ENCODE results near the gene EDIL3.

The EDIL3 gene

DNA sequence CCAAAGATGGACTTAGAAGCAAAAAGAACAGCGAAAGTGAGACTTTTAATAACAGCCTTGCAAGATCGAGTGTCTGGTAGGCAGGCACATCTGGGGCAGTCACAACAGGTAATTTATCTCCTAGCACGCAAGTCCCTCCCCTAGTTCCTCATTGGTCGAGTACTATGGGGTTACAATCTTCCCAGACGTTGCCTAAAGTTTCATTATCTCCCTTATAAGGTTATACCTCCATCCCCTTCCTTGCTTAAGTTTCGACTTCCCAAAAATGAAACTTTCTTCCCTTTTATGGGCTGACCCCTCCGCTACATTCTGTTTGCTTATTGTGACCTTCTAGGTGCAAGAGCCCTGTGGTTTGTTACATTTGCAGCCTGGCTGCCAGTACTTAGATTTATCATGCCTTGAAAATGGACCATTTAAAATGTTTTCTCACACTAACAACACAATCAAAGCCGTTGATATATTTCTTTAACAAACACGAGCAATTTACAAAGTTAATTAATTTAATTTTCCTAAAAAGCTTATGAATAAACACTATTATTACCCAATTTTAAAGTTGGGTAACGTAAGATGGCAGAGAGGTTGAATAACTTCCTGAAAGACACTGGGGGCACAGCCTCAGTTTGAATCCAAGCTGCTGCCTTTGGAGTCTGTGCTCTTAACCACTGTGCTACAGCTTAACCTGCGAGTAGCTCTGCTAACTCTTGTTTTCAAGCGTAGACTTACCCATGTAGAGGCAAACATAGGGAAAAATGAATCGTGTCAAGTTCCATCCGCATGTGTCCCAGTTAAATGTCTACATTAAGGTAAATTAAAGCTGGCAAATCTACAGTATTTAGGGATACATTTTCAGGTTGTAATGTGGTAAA, 91.7 kb downstream of the EDIL3 start:
- no peak for FAIRE-seq

DNA sequence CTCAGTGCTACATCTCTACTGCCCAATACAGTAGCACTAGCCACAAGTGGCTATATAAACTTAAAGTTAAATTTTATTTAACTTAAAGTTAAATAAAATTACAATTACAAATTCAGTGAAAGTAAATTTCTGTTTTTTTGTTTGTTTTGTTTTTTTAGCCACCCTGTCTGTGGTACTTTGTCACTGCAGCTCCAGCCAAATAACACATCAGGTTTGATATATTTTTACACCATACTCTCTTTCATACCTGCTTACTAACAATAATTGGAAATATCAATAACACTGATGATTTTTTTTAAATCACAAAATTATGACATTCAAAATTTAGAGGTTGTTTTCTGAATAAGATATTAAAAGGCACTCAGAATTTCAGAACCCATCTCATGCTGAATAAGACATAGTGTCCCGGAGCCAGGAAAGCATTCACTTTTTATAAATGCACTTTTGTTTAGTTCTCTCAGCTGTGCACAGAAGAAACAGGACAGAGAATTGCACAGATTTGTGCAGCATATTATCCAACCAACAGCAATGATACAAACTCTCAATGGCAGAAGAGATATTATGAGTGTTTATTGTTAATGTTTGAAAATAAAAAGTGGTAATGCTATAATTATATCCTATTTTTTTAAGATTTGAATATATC, 92.6 kb downstream of the EDIL3 start:
- FAIRE-seq: no peak

DNA sequence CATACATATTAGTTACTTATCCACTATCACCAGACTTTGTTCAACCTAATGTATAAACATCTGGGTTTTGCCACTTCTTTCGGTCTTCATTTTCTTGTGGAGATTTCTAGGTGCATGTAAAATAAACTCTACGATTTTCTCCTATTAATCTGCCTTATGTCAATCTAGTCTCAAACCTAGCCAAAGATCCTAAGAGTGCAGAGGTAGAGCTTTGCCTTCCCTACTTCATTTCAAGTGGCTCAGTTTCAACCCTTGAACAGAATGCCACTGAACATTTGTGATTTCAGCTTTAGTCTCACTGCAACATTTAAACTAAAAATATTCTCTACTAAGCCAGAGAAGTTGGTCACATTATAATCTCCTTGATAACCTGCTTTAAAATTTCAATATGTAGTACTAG, 94.0 kb downstream of the EDIL3 start:
- no peak for FAIRE-seq

DNA sequence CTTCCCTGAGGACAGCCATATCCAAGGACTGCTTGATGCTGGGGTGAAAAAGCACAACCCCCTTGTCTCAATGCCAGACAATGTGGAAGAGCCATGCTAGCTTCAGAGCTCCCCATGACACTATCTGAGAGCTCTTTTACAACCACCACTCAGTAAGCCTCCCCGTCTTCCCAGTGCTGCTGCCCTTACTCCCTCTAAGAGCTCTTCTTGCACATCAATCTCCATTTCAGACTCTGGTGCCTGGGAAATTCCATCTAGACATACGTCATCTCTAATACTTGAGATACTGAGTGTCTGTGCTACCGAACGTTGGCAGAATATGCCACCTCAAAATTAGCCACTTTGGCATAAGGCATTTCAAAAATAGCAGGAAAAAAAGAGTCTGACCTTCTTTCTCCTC, 94.5 kb downstream of the EDIL3 start:
- FAIRE-seq: no peak

DNA sequence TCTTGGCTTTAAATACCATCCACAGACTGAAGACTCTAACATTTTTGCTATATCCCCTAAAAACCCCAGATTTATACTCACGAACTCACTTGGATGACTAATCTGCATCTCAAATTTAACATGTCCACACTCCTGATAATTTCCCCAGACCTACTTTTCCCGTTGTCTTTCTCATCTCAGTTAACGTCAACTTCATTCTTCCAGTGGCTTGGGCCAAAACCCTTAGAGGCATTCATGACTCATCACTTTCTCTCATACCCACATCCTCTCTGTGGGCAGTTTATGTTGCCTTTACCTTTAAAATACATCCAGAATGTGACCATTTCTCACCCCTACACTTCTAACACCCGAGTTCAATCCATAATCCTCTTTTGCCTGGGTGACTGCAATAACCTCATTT, 96.7 kb downstream of the EDIL3 start:
- no peak for FAIRE-seq

DNA sequence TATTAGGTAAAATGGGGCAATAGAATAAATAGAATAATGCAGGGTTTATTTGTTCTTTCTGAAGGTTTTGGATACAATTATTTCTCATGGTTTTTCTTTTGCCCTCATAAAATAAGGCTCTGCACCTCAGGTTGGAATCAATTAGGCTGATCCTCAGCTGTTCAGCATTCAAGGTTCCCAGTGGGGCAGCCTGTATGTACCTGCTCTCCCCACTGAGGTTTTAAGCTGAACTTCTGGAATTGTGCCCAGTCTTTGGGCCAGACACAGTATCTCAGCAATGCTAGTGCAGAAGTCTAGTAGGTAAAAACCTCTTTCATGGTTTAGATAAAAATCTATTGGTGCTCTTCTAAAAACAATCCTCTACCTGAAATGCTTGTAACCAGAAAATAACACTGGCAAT, 98.0 kb downstream of the EDIL3 start:
- no peak for FAIRE-seq

DNA sequence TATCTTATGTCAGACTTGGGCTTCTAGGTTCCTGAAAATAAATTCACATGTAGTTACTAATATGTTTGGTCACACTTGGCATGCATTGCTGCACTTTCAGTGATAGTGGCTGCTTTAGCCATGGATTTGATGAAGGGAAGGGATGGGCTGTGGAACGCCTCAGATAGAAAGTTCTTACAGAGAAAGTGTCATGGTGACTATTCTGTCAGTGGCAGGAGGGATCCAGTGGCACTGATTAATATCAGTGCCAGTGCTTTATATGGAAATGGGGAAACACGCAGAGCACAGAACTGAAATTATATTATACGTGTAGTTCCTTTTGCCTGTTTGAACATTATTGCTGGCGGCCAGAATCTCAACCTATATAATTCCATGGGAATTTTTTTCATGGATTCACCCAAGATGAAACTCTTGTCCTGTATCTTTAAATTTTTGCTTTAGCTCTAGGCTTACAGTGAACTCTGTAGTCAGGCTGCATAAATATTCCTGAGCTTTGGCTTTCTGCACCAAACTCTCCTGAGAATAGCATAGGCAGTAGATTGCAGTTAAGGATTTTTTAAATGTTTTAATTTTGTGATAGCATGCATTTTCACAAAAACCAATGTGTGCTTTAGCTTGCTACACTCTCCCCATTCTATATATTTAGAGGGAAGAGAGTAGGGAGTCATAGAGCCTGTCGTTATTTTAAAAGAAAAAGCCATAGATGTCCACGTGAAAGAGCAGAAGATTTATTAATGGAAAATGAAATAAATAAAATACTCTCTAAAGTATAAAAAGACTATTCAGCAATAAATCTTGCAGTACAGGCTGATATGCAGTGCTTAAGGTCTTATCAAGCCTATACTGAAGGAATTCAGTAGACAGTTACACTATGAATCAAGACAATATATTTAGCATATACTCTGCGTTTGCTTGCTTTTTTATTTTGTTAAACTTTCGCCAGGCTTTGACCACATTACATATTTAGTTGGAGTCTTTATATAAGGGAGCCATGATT, 98.7 kb downstream of the EDIL3 start:
- FAIRE-seq: no peak

DNA sequence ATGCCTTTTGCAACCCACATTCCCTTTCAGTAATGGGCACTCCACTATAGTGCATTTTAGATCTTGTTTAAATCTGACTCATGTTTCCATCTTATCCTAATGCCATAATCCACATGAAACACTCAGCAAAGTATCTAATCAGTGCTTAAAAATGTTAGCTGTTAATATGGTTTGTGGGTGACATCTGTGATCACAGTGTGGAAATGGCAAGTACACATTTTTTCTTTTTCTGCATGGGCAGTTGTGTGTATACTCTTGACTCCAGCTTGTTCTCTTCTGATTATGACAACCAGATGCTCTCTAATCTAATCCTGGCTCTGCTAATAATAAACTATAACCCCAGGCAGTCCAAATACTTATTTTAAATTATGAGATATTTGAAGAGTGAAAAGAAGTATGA, 103.3 kb downstream of the EDIL3 start:
- FAIRE-seq: no peak

DNA sequence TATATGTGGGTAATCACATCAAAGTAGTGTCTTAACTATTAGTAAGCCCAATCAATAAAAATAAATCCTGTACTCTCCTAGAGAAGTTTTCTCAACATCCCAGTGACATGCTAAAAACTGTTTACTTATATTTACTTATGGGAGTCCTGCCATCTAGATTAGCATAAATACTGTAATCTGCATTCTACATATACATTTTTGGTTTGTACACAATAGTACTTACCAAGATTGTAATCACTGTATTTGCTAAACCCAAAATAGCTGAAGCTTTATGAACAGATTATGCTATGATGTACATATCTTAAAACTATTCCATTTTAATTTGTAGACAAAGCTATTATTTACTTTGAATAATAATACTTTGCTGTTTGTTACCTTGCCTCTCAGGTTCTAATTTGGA, 105.4 kb downstream of the EDIL3 start:
- FAIRE-seq: no peak

DNA sequence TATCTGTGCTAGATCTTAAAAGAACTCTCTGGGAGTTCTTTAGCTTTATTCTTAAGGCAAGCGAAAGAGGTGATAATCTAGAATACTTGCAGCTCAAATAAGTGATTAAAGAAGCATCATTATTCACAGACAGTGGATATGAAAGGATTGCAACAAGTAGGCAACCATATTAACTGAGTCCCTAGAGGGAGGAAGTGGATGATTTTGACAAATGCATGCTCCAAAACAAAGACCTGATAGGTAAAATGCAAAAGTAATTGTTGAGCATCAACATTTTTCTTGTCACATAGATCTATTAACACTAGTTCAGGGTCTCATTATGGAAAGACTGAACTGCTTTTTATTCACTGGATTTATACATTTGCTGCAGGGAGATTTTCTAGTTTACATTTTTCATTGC, 109.1 kb downstream of the EDIL3 start:
- FAIRE-seq: no peak

DNA sequence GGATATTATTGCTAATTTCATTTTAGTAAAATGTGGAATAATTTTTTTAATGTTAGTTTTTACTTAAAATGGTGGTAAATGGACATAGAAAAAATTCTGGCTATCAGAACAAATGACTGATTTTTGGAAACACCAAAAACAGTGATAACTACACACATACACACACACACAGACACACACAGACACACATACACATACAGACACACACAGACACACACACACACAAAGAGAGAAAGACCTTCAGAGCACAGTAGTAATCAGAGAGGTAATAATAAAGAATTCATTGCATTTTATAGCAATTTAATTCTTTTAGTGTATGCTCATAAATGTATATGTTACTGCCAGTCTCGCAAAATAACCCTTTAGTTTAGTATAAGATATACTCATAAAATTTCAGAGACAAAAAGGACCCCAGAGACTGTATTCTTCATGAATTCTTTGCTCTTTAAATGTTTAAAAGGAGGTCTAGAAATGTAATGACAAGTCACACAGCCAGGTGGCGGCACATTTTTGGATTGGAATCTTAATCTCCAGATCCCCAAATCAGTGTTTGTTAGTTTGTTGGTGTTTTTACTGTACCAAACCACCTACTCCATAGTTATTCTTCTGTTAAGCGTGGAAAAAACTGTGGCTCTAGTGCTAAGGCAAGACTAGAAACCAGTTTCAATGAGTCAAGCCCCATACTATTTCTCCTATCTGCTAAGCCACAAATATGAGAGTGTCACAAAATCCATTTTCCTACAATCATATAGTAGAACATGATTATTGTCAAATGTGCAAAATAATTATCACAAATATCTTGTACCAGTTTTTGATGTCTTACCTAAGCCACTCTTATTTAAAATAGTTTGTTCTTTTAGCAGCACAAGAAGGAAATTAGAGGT, 109.9 kb downstream of the EDIL3 start:
- FAIRE-seq: peak; percentile 15

DNA sequence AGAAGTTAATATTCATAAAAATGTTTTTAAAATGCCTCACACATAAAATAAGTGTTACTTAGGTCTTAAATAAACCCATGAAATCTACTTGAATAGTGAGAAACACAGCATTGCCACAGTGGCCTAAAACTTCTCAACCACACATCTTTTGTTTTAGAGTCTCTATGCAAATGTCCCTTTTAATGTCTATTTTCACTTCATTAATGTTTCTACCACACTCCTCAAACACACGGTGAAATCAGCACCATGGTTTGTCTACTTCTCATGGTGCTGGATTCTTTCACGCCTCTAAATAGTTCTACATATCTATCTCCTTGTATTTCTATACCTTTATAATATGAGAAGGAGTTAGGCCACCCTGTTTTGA, 111.2 kb downstream of the EDIL3 start:
- no peak for FAIRE-seq

DNA sequence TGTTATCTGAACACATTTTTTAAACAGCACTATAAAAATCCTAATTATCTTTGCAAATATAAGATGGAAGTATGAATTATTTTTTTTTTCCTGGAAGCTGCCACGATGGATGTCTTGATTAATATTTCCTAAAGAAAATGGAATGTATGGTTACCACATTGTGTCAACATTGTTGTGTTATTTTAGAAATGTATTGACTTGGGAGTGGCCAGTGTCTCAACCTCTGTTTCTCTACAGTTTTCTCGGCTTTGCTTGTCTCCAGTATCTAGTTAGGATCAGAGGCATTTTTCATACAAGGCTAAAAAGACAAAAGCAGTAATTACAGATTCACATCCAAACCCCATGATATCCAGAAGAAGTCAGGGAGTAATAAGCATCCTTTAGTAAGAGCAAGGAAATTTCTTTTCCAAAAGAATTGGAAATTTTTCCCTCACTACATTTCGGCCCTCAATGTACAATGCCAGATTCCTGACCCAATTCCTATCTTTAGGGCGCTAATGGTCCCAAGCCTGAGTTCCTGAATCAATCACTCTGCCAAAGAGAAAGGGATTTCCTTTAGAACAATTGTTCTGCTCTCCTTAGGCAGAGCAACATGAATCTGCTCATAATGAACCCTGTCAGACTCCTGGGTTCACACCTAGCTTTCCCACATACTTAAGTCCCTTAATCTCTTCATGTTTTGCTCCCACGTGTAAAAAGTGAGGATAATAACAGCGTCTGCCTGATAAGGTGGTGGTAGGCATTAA, 111.7 kb downstream of the EDIL3 start:
- FAIRE-seq: no peak

DNA sequence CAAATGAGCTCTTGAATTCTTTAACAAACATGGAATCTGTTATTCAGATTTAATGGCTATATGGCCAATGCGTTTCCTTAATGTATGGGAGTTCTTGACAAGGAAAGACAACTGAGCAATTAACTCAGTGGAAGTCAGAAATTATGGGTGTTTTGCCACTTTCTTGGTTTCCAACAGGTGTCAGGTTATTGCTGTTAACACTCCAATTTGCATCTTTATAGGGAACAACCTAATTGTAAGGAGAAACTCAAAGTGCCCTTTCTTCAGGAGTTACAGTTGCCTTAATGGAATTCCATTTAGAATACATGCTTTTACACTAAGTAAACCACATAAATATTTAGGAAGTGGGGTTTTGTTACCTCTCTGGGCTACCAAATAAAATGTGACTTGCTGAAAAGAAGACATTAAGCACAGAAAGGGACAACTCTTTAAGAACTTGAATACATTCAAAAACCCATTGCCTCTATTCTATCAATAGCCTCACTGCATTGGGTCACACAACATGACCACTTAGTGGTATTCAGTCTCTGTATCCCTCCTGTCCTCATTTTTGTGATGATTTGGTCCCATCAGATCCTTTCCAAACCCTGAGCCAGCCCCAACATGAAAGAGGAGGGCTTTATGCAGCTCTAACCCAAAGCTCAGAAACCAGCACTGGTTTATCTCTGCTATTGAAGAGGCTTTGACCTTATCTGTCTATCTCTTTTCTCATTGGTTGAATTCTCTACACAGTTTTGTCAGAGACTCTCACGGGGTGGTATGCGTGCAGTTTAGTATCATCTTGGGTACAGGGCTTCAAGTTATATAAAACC, 118.7 kb downstream of the EDIL3 start:
- no peak for FAIRE-seq

DNA sequence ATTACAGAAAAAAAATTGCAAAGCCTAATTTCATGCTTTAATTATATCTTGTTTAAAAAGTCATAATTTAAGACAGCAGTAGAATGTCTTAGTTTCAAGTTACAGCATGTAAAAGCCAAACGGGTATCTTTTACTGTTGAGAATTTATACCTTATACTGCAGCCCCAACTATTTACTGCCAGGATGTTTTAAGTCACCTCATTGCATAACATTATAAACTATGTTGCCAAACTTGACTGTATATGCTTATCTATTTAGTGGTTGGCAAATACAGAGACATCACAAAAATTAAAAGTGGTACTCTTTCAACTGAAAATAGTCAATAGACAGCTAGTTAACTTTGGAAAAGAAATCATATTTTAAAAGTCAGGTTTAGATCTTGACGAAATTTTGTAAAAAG, 119.5 kb downstream of the EDIL3 start:
- no peak for FAIRE-seq

DNA sequence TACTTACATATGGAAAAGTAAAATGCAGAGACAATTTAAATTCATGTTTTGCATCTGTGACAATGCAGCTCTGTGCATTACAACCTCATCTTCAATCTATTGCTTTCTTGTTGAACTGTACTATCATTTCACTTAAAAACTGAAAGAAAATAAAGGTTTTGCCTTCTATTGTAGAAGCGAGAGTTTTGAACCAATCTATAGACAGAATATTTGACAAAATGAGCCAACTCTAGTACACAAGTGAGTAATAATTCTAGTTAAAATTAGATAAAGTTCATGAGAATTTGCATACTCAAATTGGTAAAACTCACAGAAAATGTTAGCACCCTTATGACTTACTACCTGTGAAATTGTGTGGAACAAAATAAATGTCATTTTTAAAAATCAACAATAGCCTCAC, 123.7 kb downstream of the EDIL3 start:
- FAIRE-seq: no peak

DNA sequence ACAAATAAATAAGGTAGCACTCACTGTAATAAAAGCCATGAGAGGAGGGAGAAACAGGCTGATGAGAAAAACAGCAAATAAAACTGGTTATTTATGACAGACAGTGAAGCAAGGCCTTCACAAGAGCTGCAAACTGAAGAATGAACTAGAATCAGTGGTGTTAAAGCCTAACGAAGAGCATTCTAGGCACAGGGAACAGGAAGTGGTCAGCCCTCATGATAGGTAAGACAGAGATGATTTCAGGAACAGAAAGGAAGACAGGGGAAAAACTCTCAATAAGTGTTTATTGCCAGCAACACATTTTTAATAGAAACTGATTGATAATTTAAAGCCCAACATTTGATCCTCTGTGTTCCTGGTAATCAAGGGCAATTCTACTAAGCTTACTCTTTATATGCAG, 124.5 kb downstream of the EDIL3 start:
- FAIRE-seq: no peak

DNA sequence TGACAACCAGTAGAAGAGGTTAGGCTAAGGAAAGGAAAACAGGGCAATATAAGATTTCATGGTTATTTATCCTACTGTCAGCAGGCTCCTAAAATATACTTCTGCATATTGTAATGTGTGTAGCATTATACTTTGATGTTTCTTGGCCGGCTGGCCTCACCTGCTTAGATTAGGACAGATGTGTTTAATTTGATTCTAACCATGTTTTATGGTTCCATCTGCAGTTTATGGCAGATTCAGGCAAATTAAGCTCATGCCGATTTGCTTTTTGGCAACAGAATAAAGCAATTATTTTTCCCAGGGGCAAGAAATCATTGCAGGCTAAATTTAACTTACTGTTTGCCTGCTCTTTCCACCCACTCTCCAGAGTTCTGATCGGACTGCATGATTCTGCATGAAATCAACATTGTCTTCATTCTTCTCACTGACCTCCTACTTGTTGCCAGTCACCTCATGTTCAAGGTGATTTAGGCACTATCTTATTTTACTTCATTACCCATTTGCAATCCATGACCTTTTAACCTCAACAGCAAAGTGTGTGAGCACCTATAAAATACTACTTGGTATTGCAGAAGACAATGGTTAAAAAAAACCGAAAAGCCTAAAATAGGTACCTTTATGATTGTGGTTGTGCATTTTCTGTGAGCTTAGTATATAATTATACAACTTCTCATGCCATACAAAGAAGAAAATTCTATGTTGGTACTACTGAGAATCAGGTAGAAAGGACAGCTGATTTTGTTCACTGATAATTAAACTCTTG, 125.2 kb downstream of the EDIL3 start:
- FAIRE-seq: no peak

DNA sequence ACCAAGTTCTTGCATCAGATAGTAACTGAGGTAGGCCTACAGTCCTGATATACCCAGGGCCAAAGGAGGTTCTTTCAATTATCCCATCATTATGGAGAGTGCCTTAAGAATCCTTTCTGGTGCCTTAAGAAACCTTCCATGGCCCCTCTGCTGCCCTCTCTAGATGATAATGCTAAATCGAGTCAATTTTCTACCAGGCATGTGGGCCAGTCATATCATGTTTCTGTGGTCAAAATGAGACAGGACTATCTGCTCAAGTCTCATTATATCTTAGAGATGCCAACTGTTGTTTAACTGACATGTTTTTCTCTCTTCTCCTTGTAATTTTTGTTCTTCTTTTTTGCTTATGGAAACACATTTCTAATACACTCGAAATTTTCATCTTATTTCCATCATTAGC, 127.6 kb downstream of the EDIL3 start:
- no peak for FAIRE-seq

DNA sequence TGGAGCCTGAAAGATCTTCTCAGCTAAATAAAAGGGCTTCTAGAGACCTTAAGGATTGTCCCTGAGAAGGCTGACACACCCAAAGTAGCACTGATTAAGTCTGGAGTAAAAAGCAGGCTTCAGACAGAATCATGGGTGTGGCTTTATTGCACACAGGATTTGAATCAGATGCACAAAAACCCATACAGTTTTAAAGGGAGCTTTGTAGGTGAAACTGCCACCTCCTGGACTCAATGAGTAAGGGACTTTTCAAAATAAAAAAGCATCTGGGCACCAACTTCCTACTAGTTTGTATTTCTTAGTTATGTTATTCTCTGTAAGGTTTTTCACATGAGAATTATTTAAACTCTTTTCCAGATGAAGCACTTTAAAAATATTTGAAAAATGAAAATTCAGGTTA, 129.4 kb downstream of the EDIL3 start:
- no peak for FAIRE-seq

All from TTC549 (cell line).